H1 (cell line): Measurements from ENCODE around the gene EVC2. TPM values are rescaled to one million over a fixed set of nuclear protein-coding genes. Genes with fewer than 3 reads are reported as not detected.

ENCODE experiments used
- BRCA1 ChIP-seq: IDR thresholded peaks from 2 replicates; pipeline ENCODE4 v1.6.1; 2012; ENCODE audit warnings: low read depth, low read length, improper control_type of control experiment
- CBX8 ChIP-seq: fragments of 300-800, 300-1000 bp; sonication (generic); IDR thresholded peaks from 2 replicates; pipeline ENCODE4 v1.7.1; 2016; ENCODE audit warnings: low read depth, low read length, borderline replicate concordance
- CREB1 ChIP-seq: IDR thresholded peaks from 2 replicates; pipeline ENCODE4 v1.6.1; 2012; ENCODE audit warnings: inconsistent platforms
- JUN ChIP-seq: IDR thresholded peaks from 2 replicates; pipeline ENCODE4 v1.6.1; 2011; ENCODE audit warnings: low read depth, mild to moderate bottlenecking, improper control_type of control experiment, low read length
- NRF1 ChIP-seq: IDR thresholded peaks from 2 replicates; pipeline ENCODE4 v1.6.1; 2011; ENCODE audit warnings: mild to moderate bottlenecking, low read depth, low read length, improper control_type of control experiment
- PHF8 ChIP-seq: fragments of 200-600 bp; sonication (generic); conservative IDR thresholded peaks from 2 replicates; pipeline ENCODE4 v1.7.1; 2012; ENCODE audit warnings: low read depth, mild to moderate bottlenecking, inconsistent platforms, low read length, moderate library complexity
- POLR2AphosphoS5 ChIP-seq: IDR thresholded peaks from 2 replicates; pipeline ENCODE4 v1.6.1; 2011; ENCODE audit warnings: low read depth, low read length
- RBBP5 ChIP-seq: IDR thresholded peaks from 2 replicates; pipeline ENCODE4 v1.7.1; 2012; ENCODE audit warnings: low read depth, mild to moderate bottlenecking, inconsistent platforms, low read length, moderate library complexity, borderline replicate concordance
- SIN3A ChIP-seq, 2 experiments: IDR thresholded peaks in 1 of 2; conservative IDR thresholded peaks in 1 of 2; 2 replicates each; pipeline ENCODE4 v1.6.1; 2011 to 2012; ENCODE audit warnings: low read length in 2 of 2, improper control_type of control experiment in 1 of 2, low read depth in 1 of 2, mild to moderate bottlenecking in 1 of 2
- SIX5 ChIP-seq: IDR thresholded peaks from 2 replicates; pipeline ENCODE4 v1.6.1; 2011; ENCODE audit warnings: mild to moderate bottlenecking, low read depth, low read length
- polyA plus RNA-seq, 7 experiments: library from polyadenylated mRNA; depleted of rRNA in 3 of 7; stranded (reverse) in 5 of 7; unstranded in 2 of 7; fragments of >200 nt in 5 of 7; fragments of 200-250 nt in 2 of 7; gene quantifications; 1 replicate in 5 of 7; 2 replicates in 1 of 7; 4 replicates in 1 of 7; pipeline versions ENCODE4 v1.2.1 to v1.2.3, GENCODE V29; 2011 to 2013; ENCODE audit warnings: missing spikeins in 2 of 7, mixed read lengths in 2 of 7
- total RNA-seq: library from RNA; stranded (reverse); fragmentation: NEBNext Ultra II Directional; extraction: Animal tissue kit (Norgen Biotek cat#: 25700); gene quantifications from 2 replicates; pipeline ENCODE4 v1.2.1, GENCODE V29; 2021
- TF ChIP-seq, protein P1 (sequence below): fragments of 300-600 bp; sonication (generic); IDR thresholded peaks from 2 replicates; pipeline ENCODE4 v1.7.1; 2012; ENCODE audit warnings: low read length, moderate library complexity, mild to moderate bottlenecking, inconsistent platforms; ENCODE audit not compliant: insufficient replicate concordance

The EVC2 gene
- total and polyA plus RNA-seq, 2 of the 8 experiments (the other 6 are each of a cell fraction or from before 2014, with no cell fraction given): 0.73 to 5.9 TPM

DNA sequence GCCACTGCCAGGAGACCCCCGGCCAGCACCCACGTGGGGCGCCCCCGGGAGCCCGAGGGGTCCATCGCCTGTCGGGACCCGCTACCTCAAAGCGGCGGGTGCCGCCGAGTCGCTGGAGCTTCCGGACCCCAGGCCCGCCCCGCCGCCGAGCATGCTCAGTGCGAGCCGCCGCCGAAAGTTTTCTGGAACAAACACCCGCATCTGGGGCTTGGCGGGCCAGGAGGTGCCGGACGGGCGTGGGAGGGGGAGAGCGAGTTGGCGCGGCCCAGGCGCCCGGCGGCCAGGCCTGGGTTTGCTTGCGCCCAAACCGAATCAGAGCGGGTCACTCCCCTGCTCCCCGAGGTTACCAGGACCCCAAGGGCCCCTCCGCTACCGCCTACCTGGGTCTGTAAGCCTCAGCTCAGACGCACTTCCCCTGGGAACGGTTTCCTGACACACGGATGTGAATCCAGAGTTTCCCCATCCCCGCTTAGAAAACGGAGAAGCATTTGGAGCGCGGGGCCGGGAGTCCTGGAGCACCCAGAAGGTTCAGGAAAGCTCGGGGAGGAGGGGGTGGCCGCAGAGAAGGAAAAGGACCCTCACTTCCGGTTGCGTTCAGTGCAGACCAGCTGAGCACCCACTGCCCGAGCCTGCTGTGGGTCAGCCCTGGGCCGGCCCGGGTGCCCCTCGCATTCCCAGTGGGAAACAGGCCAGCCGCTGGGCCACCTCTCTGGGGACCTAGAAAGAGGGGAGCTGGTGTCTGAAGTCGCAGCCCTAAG, at the start of gene EVC2 (continued):
- TF ChIP-seq, protein P1, sequence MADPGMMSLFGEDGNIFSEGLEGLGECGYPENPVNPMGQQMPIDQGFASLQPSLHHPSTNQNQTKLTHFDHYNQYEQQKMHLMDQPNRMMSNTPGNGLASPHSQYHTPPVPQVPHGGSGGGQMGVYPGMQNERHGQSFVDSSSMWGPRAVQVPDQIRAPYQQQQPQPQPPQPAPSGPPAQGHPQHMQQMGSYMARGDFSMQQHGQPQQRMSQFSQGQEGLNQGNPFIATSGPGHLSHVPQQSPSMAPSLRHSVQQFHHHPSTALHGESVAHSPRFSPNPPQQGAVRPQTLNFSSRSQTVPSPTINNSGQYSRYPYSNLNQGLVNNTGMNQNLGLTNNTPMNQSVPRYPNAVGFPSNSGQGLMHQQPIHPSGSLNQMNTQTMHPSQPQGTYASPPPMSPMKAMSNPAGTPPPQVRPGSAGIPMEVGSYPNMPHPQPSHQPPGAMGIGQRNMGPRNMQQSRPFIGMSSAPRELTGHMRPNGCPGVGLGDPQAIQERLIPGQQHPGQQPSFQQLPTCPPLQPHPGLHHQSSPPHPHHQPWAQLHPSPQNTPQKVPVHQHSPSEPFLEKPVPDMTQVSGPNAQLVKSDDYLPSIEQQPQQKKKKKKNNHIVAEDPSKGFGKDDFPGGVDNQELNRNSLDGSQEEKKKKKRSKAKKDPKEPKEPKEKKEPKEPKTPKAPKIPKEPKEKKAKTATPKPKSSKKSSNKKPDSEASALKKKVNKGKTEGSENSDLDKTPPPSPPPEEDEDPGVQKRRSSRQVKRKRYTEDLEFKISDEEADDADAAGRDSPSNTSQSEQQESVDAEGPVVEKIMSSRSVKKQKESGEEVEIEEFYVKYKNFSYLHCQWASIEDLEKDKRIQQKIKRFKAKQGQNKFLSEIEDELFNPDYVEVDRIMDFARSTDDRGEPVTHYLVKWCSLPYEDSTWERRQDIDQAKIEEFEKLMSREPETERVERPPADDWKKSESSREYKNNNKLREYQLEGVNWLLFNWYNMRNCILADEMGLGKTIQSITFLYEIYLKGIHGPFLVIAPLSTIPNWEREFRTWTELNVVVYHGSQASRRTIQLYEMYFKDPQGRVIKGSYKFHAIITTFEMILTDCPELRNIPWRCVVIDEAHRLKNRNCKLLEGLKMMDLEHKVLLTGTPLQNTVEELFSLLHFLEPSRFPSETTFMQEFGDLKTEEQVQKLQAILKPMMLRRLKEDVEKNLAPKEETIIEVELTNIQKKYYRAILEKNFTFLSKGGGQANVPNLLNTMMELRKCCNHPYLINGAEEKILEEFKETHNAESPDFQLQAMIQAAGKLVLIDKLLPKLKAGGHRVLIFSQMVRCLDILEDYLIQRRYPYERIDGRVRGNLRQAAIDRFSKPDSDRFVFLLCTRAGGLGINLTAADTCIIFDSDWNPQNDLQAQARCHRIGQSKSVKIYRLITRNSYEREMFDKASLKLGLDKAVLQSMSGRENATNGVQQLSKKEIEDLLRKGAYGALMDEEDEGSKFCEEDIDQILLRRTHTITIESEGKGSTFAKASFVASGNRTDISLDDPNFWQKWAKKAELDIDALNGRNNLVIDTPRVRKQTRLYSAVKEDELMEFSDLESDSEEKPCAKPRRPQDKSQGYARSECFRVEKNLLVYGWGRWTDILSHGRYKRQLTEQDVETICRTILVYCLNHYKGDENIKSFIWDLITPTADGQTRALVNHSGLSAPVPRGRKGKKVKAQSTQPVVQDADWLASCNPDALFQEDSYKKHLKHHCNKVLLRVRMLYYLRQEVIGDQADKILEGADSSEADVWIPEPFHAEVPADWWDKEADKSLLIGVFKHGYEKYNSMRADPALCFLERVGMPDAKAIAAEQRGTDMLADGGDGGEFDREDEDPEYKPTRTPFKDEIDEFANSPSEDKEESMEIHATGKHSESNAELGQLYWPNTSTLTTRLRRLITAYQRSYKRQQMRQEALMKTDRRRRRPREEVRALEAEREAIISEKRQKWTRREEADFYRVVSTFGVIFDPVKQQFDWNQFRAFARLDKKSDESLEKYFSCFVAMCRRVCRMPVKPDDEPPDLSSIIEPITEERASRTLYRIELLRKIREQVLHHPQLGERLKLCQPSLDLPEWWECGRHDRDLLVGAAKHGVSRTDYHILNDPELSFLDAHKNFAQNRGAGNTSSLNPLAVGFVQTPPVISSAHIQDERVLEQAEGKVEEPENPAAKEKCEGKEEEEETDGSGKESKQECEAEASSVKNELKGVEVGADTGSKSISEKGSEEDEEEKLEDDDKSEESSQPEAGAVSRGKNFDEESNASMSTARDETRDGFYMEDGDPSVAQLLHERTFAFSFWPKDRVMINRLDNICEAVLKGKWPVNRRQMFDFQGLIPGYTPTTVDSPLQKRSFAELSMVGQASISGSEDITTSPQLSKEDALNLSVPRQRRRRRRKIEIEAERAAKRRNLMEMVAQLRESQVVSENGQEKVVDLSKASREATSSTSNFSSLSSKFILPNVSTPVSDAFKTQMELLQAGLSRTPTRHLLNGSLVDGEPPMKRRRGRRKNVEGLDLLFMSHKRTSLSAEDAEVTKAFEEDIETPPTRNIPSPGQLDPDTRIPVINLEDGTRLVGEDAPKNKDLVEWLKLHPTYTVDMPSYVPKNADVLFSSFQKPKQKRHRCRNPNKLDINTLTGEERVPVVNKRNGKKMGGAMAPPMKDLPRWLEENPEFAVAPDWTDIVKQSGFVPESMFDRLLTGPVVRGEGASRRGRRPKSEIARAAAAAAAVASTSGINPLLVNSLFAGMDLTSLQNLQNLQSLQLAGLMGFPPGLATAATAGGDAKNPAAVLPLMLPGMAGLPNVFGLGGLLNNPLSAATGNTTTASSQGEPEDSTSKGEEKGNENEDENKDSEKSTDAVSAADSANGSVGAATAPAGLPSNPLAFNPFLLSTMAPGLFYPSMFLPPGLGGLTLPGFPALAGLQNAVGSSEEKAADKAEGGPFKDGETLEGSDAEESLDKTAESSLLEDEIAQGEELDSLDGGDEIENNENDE: no peak
- TF ChIP-seq SIX5 (no peak), POLR2AphosphoS5 (no peak), PHF8 (peak; percentile 44), RBBP5 (no peak), BRCA1 (no peak), CBX8 (no peak), JUN (no peak), CREB1 (no peak), NRF1 (peak; percentile 44; the same call in 1 of the 2 replicates), SIN3A (conservative IDR thresholded peaks at IDR 0.05 in 1 of 2, IDR thresholded peaks at IDR 0.05 in 1 of 2; ENCODE audit: low read depth in 1 of 2, low read length in 2 of 2) (no peak)
